HG03432 (cell line): ENCODE measurements around the gene RRP1.

Experiments
- ATAC-seq: cut with Tn5 transposase; IDR thresholded peaks from one replicate; pipeline ENCODE4 v1.9.1; 2021; ENCODE audit warnings: mild to moderate bottlenecking, moderate library complexity; ENCODE audit not compliant: unreplicated experiment

RRP1 gene

GRCh38 chr21:43789276-43790009 is at the start of gene RRP1:
Gene RRP1, plus strand, starts transcription at chr21:43789577. Its CDS starts 53 bp downstream, at chr21:43789630.
- peak; percentile 82 for ATAC-seq

GRCh38 chr21:43739621-43740435 is 49.5 kb upstream of the RRP1 start:
- ATAC-seq, result no peak

- no peak for ATAC-seq
These were observed 48.8 kb upstream of the RRP1 start for GRCh38 chr21:43740497-43741156.

GRCh38 chr21:43741423-43742096 is 47.8 kb upstream of the RRP1 start:
- no peak for ATAC-seq

- no peak for ATAC-seq
These were observed 45.4 kb upstream of the RRP1 start for GRCh38 chr21:43743947-43744346.

GRCh38 chr21:43744725-43745124 is 44.7 kb upstream of the RRP1 start:
- no peak for ATAC-seq

- ATAC-seq, result no peak
These were observed 43.4 kb upstream of the RRP1 start for GRCh38 chr21:43745772-43746517.

- ATAC-seq, result no peak
These were observed 40.8 kb upstream of the RRP1 start for GRCh38 chr21:43748622-43749021.

- no peak for ATAC-seq
These were observed 39.6 kb upstream of the RRP1 start for GRCh38 chr21:43749651-43750262.

GRCh38 chr21:43750339-43751033 is 38.9 kb upstream of the RRP1 start:
- no peak for ATAC-seq

- ATAC-seq, result no peak
These were observed 37.3 kb upstream of the RRP1 start for GRCh38 chr21:43751955-43752591.

- no peak for ATAC-seq
These were observed 36.5 kb upstream of the RRP1 start for GRCh38 chr21:43752758-43753438.

- no peak for ATAC-seq
These were observed 36.0 kb upstream of the RRP1 start for GRCh38 chr21:43753439-43753799.

GRCh38 chr21:43754948-43755781 is 34.2 kb upstream of the RRP1 start:
- no peak for ATAC-seq

- ATAC-seq, result no peak
These were observed 33.4 kb upstream of the RRP1 start for GRCh38 chr21:43755820-43756594.

- no peak for ATAC-seq
These were observed 31.8 kb upstream of the RRP1 start for GRCh38 chr21:43757601-43758000.
